Measurements from ENCODE around the gene EIPR1.

GRCh38 chr2:3305431-3305830 is 72.2 kb downstream of the EIPR1 start:
- no peak for TF ChIP-seq CTCF (conservative IDR thresholded peaks at IDR 0.05)
- no peak for TF ChIP-seq EZH2 (IDR thresholded peaks at IDR 0.05; ENCODE audit: low read depth)
